ENCODE results near the gene TMF1.

DNA sequence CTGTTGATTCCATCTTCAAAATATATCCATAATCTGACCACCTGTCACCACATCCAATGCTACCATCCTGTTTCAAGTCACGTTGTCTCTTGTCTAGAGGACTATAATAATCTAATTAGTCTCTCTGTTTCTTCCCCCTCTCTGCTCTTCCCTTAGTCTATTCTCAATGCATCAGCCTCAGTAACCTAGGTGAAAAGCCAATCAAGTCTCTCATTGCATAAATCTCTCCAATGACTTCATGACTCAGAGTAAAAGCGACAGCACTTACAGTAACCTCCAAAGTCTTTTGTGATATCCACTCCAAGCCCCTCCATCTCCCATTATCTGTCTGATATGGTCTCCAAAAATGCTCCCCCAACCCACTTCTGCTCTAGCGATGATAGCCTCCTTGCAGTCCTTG lies 20.8 kb upstream of the TMF1 start:
- TF ChIP-seq, protein P1, sequence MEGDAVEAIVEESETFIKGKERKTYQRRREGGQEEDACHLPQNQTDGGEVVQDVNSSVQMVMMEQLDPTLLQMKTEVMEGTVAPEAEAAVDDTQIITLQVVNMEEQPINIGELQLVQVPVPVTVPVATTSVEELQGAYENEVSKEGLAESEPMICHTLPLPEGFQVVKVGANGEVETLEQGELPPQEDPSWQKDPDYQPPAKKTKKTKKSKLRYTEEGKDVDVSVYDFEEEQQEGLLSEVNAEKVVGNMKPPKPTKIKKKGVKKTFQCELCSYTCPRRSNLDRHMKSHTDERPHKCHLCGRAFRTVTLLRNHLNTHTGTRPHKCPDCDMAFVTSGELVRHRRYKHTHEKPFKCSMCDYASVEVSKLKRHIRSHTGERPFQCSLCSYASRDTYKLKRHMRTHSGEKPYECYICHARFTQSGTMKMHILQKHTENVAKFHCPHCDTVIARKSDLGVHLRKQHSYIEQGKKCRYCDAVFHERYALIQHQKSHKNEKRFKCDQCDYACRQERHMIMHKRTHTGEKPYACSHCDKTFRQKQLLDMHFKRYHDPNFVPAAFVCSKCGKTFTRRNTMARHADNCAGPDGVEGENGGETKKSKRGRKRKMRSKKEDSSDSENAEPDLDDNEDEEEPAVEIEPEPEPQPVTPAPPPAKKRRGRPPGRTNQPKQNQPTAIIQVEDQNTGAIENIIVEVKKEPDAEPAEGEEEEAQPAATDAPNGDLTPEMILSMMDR (conservative IDR thresholded peaks at IDR 0.05; ENCODE audit: low read depth, low read length): no peak
- no peak for TF ChIP-seq EZH2 (IDR thresholded peaks at IDR 0.05; ENCODE audit: borderline replicate concordance, low read depth, low read length, poor library complexity, severe bottlenecking)

Measured in A673 (cell line).